Tibial artery (tissue), 4 donors: ENCODE results near the gene UTP14C.

Source experiments
- DNase-seq, 2 donors: peaks; one replicate each; pipeline ENCODE4 v3.0.0-alpha.2; 2019
- H3K27ac ChIP-seq, 2 donors: fragments of 200-600 bp; sonication (generic) in 1 of 2; 1 replicate in 1 of 2; 2 replicates in 1 of 2; pipeline ENCODE4 v1.5.1; 2018 to 2019; ENCODE audit warnings: mild to moderate bottlenecking in 1 of 2
- H3K27me3 ChIP-seq, 2 donors: fragments of 200-600 bp; sonication (generic) in 1 of 2; one replicate each; pipeline versions ENCODE4 v1.5.1 to v1.6.0; 2016 to 2019
- H3K36me3 ChIP-seq, 3 donors: fragments of 200-600 bp; sonication (generic) in 2 of 3; one replicate each; pipeline ENCODE4 v1.5.1; 2016 to 2019; ENCODE audit warnings: mild to moderate bottlenecking in 2 of 3
- H3K4me1 ChIP-seq, 4 donors: fragments of 200-600 bp; sonication (generic) in 2 of 4; 1 replicate in 3 of 4; 2 replicates in 1 of 4; pipeline ENCODE4 v1.5.1; 2016 to 2019
- H3K4me3 ChIP-seq, 2 donors: fragments of 200-600 bp; sonication (generic) in 1 of 2; 1 replicate in 1 of 2; 2 replicates in 1 of 2; pipeline ENCODE4 v1.5.1; 2018 to 2019; ENCODE audit warnings: mild to moderate bottlenecking in 2 of 2
- H3K9me3 ChIP-seq, 3 donors: fragments of 200-600 bp; sonication (generic) in 1 of 3; one replicate each; pipeline ENCODE4 v1.5.1; 2016 to 2019
- intact Hi-C: fragments of 100-400 bp; cut with DNase I; formaldehyde crosslinking; loops from one replicate; pipeline ENCODE4 v1.15.0; 2023; ENCODE audit warnings: low total_unique reads
- TF ChIP-seq, protein P1 (sequence below), 2 experiments: fragments of 200-600 bp in 1 of 2; fragments of 450-650 bp in 1 of 2; IDR thresholded peaks; one replicate each; pipeline ENCODE4 v1.5.1; 2017 to 2019; ENCODE audit warnings: antibody characterized with exemption in 2 of 2, mild to moderate bottlenecking in 1 of 2, moderate library complexity in 1 of 2

The UTP14C gene

DNA sequence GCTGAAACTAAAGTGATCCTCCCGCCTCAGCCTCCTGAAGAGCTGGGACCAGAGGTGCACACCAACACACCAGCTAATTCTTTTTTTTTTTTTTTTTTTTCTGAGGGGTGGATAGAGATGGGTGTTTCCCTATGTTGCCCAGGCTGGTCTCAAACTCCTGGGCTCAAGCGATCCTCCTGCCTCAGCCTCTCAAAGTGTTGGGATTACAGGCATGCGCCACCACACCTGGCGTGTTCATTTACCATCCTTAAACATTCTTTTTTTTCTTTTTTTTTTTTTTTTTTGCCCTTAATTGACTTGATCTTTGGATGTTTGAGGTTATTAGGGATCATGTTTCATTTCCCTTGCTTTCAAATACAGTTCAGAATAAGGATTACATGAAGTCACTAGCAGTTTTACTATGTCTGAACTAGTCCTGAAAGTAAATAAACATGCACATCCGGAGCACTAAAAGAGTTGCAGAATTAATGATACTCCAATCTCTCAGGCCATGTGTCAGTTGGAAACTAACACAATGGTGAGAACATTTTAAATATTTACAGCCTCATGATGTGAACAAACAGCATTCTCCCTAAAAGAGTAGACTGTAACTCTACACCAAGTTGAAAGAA, 10.2 kb downstream of the UTP14C start:
- no peak for DNase-seq
- Histone ChIP-seq H3K9me3 (no peaks in the 10 kb centered on the region), H3K4me1 (no peaks in the 10 kb centered on the region), H3K4me3 (no peak overlapping the region), H3K27ac (no peak overlapping the region), H3K27me3 (no peaks in the 10 kb centered on the region), H3K36me3 (no peaks in the 10 kb centered on the region)
- intact Hi-C loops = no loop called here
- TF ChIP-seq, protein P1, sequence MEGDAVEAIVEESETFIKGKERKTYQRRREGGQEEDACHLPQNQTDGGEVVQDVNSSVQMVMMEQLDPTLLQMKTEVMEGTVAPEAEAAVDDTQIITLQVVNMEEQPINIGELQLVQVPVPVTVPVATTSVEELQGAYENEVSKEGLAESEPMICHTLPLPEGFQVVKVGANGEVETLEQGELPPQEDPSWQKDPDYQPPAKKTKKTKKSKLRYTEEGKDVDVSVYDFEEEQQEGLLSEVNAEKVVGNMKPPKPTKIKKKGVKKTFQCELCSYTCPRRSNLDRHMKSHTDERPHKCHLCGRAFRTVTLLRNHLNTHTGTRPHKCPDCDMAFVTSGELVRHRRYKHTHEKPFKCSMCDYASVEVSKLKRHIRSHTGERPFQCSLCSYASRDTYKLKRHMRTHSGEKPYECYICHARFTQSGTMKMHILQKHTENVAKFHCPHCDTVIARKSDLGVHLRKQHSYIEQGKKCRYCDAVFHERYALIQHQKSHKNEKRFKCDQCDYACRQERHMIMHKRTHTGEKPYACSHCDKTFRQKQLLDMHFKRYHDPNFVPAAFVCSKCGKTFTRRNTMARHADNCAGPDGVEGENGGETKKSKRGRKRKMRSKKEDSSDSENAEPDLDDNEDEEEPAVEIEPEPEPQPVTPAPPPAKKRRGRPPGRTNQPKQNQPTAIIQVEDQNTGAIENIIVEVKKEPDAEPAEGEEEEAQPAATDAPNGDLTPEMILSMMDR (IDR thresholded peaks at IDR 0.05) = no peak

DNA sequence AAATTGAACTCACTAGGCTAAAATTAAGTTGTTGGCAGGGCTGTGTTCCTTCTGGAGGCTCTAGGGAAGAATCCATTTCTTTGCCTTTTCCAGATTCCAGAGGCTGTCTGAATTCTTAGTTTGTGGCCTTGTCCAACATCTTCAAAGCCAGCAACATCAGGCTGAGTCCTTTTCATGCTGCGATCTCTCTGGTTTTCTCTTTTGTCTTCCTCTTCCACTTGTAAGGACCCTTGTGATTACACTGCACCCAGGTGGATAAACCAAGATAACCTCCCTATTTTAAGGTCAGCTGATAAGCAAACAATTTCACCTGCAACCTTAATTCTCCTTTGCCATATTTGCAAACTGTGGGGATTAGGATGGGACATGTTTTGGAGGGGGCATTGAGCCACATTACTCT, 11.5 kb downstream of the UTP14C start:
- no peaks in the 10 kb centered on the region for H3K4me1 ChIP-seq
- TF ChIP-seq, protein P1 (IDR thresholded peaks at IDR 0.05) = no peak
- no peak overlapping the region for H3K27ac ChIP-seq
- no peak overlapping the region for H3K4me3 ChIP-seq
- no peaks in the 10 kb centered on the region for H3K27me3 ChIP-seq
- no peaks in the 10 kb centered on the region for H3K36me3 ChIP-seq
- H3K9me3 ChIP-seq = no peaks in the 10 kb centered on the region
- intact Hi-C loops = no loop called here
- DNase-seq = no peak

DNA sequence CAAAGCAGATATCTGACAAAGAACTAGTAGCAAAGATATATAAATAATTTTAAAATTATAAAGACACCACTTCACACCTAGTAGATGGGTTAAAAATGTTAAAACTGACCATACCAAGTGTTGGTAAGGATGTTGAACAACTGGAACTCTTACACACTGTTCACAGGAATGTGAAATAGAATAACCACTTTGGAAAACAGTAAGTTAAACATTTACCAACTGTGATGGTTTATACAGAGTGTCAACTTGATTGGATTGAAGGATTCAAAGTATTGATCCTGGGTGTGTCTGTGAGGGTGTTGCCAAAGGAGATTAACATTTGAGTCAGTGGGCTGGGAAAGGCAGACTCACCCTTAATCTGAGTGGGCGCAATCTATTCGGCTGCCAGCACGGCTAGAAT, 19.2 kb downstream of the UTP14C start:
- Histone ChIP-seq H3K9me3 (peaks cover 0 to 8% (median 0%) of the 10 kb centered on the region in 3 donors), H3K4me3 (no peak overlapping the region), H3K36me3 (no peaks in the 10 kb centered on the region), H3K27ac (no peak overlapping the region), H3K27me3 (no peaks in the 10 kb centered on the region), H3K4me1 (no peaks in the 10 kb centered on the region)
- intact Hi-C loops = no loop called here
- TF ChIP-seq, protein P1 (IDR thresholded peaks at IDR 0.05) = no peak
- no peak for DNase-seq

DNA sequence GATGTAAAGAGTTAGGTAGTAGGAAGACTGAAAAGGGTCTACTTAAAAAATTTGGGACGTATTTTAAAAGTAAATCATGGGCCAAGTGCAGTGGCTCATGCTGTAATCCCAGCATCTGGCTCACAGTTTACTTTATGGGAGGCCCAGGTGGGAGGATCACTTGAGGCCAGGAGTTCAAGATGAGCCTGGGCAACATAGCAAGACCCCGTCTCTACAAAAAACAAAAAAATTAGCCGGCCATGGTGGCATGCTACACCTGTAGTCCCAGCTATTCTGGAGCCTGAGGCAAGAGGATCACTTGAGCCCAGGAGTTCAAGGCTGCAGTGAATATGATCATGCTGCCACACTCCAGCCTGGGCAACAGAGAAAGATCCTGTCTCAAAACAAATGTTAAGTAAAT, 23.0 kb downstream of the UTP14C start:
- Histone ChIP-seq H3K4me1 (no peaks in the 10 kb centered on the region), H3K4me3 (no peak overlapping the region), H3K36me3 (no peaks in the 10 kb centered on the region), H3K27ac (no peak overlapping the region), H3K27me3 (no peaks in the 10 kb centered on the region), H3K9me3 (peaks cover 0 to 23% (median 0%) of the 10 kb centered on the region in 3 donors)
- no peak for DNase-seq
- intact Hi-C loops = no loop called here
- TF ChIP-seq, protein P1 (IDR thresholded peaks at IDR 0.05) = no peak

DNA sequence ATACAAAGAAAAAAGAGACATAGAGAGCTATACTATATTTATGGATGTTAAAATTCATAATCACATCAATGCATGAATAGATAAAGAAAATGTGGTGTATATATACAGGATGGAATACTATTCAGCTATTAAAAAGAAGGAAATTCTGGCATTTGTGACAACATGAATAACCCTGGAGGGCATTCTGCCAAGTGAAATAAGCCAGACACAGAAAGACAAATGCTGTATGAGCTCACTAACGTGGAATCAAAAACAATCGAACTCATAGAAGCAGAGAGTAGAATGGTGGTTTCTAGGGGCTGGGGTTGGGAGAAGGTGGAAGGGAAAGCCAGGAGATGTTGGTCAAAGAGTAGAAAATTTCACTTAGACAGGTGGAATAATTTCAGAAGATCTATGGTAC, 24.0 kb downstream of the UTP14C start:
- intact Hi-C loops = no loop called here
- TF ChIP-seq, protein P1 (IDR thresholded peaks at IDR 0.05) = no peak
- no peaks in the 10 kb centered on the region for H3K36me3 ChIP-seq
- no peak overlapping the region for H3K4me3 ChIP-seq
- no peaks in the 10 kb centered on the region for H3K27me3 ChIP-seq
- peaks cover 0 to 34% (median 0%) of the 10 kb centered on the region in 3 donors for H3K9me3 ChIP-seq
- no peak for DNase-seq
- H3K4me1 ChIP-seq = no peaks in the 10 kb centered on the region
- H3K27ac ChIP-seq = no peak overlapping the region

DNA sequence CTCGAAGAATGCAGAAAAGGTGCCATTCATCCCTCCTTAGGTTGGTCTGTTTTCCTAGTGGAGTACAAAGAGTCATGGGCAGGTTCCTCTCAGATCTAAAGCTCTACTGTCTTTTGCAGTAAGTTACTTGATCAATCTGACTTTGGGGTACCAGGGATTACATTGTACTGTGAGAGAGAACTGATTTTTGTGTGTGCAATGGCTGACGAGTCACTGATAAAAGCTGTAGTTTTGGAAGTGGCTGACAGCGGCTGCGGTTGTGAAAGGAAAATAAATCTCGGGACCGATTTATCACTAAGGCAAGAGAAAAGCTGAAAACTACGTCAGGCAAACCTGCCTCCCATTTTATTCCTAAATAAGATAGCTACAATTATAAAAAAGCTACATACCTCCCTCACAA, 26.9 kb downstream of the UTP14C start:
- intact Hi-C loops = no loop called here
- H3K9me3 ChIP-seq = peaks cover 0 to 38% (median 0%) of the 10 kb centered on the region in 3 donors

More for the DNA sequence above, 26.9 kb downstream of the UTP14C start:
- H3K4me3 ChIP-seq = no peak overlapping the region
- H3K27ac ChIP-seq = no peak overlapping the region
- H3K27me3 ChIP-seq = no peaks in the 10 kb centered on the region
- TF ChIP-seq, protein P1 (IDR thresholded peaks at IDR 0.05) = no peak
- no peaks in the 10 kb centered on the region for H3K4me1 ChIP-seq
- H3K36me3 ChIP-seq = no peaks in the 10 kb centered on the region
- no peak for DNase-seq
